Measurements from ENCODE around the gene EGFL7. TPM values are rescaled to one million over a fixed set of nuclear protein-coding genes. Genes with fewer than 3 reads are reported as not detected.

EGFL7 gene
- total and polyA plus RNA-seq, 2 of the 13 experiments (the other 11 are each of a cell fraction or from before 2014, with no cell fraction given), result 0.20 to 5.1 TPM

- TF ChIP-seq PRDM15 (CRISPR knock-in tag; IDR thresholded peaks at IDR 0.05) (no peak), SIX1 (CRISPR knock-in tag; IDR thresholded peaks at IDR 0.05; ENCODE audit: borderline replicate concordance) (peak; percentile 57; the same call in 1 of the 2 replicates), ZMYM4 (CRISPR knock-in tag; IDR thresholded peaks at IDR 0.05) (0 out of 2 replicates have a peak, but pooled peaks have one; percentile 19), ZNF704 (CRISPR knock-in tag; IDR thresholded peaks at IDR 0.05; ENCODE audit: borderline replicate concordance) (no peak), SMAD1 (CRISPR knock-in tag; IDR thresholded peaks at IDR 0.05; ENCODE audit: borderline replicate concordance, low read depth) (no peak), REPIN1 (CRISPR knock-in tag; IDR thresholded peaks at IDR 0.05; ENCODE audit: borderline replicate concordance, low read depth) (peak; percentile 36; the same call in 1 of the 2 replicates), ZNF563 (CRISPR knock-in tag; IDR thresholded peaks at IDR 0.05) (no peak; the same call in 1 of the 2 replicates), ZBTB8A (CRISPR knock-in tag; IDR thresholded peaks at IDR 0.05; ENCODE audit: borderline replicate concordance, low read depth) (no peak), ESRRA (CRISPR knock-in tag; IDR thresholded peaks at IDR 0.05; ENCODE audit: low read depth) (no peak), MAFK (conservative IDR thresholded peaks at IDR 0.05 in 1 of 2, IDR thresholded peaks at IDR 0.05 in 1 of 2; ENCODE audit: low read length in 2 of 2) (no peak), E2F2 (CRISPR knock-in tag; IDR thresholded peaks at IDR 0.05; ENCODE audit: borderline replicate concordance) (no peak), TGIF2 (CRISPR knock-in tag; IDR thresholded peaks at IDR 0.05) (no peak), ZNF20 (CRISPR knock-in tag; IDR thresholded peaks at IDR 0.05) (no peak), SIN3A (IDR thresholded peaks at IDR 0.05; ENCODE audit: borderline replicate concordance, low read depth, low read length) (0 out of 2 replicates have a peak, but pooled peaks have one; percentile 49), YEATS4 (CRISPR knock-in tag; IDR thresholded peaks at IDR 0.05; ENCODE audit: borderline replicate concordance) (no peak), HDAC6 (IDR thresholded peaks at IDR 0.05; ENCODE audit: low read depth, low read length) (no peak), IRF9 (CRISPR knock-in tag; IDR thresholded peaks at IDR 0.05; ENCODE audit: borderline replicate concordance) (no peak), ZNF775 (CRISPR knock-in tag; IDR thresholded peaks at IDR 0.05; ENCODE audit: borderline replicate concordance) (no peak), ZBTB43 (CRISPR knock-in tag; conservative IDR thresholded peaks at IDR 0.05) (peak; percentile 60)
Measured at GRCh38 chr9:136626740-136627642, 35.7 kb upstream of the EGFL7 start (continued).

Data from HepG2 (cell line).